KMS-11 (cell line): ENCODE data around the gene EFL1.

Experiments used
- H2AFZ ChIP-seq: fragments of 200-600 bp; sonication (generic); 2 replicates; pipeline ENCODE4 v1.6.1; 2016; ENCODE audit warnings: antibody characterized with exemption, mixed run types, low read depth
- H3K27ac ChIP-seq: fragments of 200-600 bp; sonication (generic); 2 replicates; pipeline ENCODE4 v1.6.1; 2016; ENCODE audit warnings: mild to moderate bottlenecking, mixed run types
- H3K27me3 ChIP-seq: fragments of 200-600 bp; sonication (generic); 2 replicates; pipeline ENCODE4 v1.6.1; 2017; ENCODE audit warnings: mild to moderate bottlenecking, low read depth, mixed run types, moderate library complexity; ENCODE audit not compliant: insufficient read depth
- H3K36me3 ChIP-seq: fragments of 200-600 bp; sonication (generic); 2 replicates; pipeline ENCODE4 v1.6.1; 2017; ENCODE audit warnings: mild to moderate bottlenecking, mixed run types; ENCODE audit not compliant: insufficient read depth
- H3K4me1 ChIP-seq: fragments of 200-600 bp; sonication (generic); 2 replicates; pipeline ENCODE4 v1.6.1; 2016; ENCODE audit warnings: mild to moderate bottlenecking, low read depth, mixed run types; ENCODE audit not compliant: poor library complexity, severe bottlenecking
- H3K4me2 ChIP-seq: fragments of 200-600 bp; sonication (generic); 2 replicates; pipeline ENCODE4 v1.7.0; 2016; ENCODE audit warnings: mild to moderate bottlenecking, mixed run types
- H3K4me3 ChIP-seq: fragments of 200-600 bp; sonication (generic); IDR thresholded peaks from 2 replicates; pipeline ENCODE4 v1.6.1; 2017; ENCODE audit warnings: low read depth, low read length, mixed read lengths; ENCODE audit not compliant: insufficient read depth
- H3K79me2 ChIP-seq: fragments of 200-600 bp; sonication (generic); 2 replicates; pipeline ENCODE4 v1.6.1; 2016; ENCODE audit warnings: low read depth, mixed run types; ENCODE audit not compliant: insufficient read depth
- H3K9ac ChIP-seq: fragments of 200-600 bp; sonication (generic); 2 replicates; pipeline ENCODE4 v1.6.1; 2016; ENCODE audit warnings: mild to moderate bottlenecking, mixed run types
- H4K20me1 ChIP-seq: fragments of 200-600 bp; sonication (generic); 2 replicates; pipeline ENCODE4 v1.6.1; 2016; ENCODE audit warnings: mild to moderate bottlenecking, mixed run types; ENCODE audit not compliant: insufficient read depth
- TF ChIP-seq, protein P1 (sequence below): fragments of 200-600 bp; sonication (generic); conservative IDR thresholded peaks from 2 replicates; pipeline ENCODE4 v1.6.1; 2017; ENCODE audit warnings: low read depth, mild to moderate bottlenecking, antibody characterized with exemption, low read length, moderate library complexity, mixed read lengths

EFL1 gene

DNA sequence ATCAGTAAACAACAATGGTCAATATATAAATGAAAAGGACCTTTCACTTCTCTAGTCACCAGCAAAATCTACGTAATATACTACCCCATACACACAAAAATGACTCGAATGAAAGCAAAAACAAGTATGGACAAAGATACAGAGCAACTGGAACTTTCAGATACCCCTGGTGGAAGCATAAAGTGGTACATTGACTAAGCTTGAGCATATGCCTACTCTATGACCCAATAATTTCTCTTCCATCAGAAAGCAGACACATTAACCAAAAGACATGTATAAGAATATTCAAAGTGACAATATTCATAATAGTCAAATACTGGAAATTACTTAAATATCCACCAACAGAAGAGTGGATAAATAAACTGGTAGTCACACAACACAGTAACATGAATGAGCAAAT, 86.0 kb downstream of the EFL1 start:
- Histone ChIP-seq H3K9ac (no peak overlapping the region), H3K4me3 (no peak overlapping the region), H3K36me3 (no peaks in the 10 kb centered on the region), H3K27me3 (no peaks in the 10 kb centered on the region), H3K4me2 (no peak overlapping the region), H3K27ac (no peak overlapping the region), H3K4me1 (peaks cover 11% of the 10 kb centered on the region), H3K79me2 (no peaks in the 10 kb centered on the region), H2AFZ (no peak overlapping the region), H4K20me1 (no peaks in the 10 kb centered on the region)
- TF ChIP-seq, protein P1, sequence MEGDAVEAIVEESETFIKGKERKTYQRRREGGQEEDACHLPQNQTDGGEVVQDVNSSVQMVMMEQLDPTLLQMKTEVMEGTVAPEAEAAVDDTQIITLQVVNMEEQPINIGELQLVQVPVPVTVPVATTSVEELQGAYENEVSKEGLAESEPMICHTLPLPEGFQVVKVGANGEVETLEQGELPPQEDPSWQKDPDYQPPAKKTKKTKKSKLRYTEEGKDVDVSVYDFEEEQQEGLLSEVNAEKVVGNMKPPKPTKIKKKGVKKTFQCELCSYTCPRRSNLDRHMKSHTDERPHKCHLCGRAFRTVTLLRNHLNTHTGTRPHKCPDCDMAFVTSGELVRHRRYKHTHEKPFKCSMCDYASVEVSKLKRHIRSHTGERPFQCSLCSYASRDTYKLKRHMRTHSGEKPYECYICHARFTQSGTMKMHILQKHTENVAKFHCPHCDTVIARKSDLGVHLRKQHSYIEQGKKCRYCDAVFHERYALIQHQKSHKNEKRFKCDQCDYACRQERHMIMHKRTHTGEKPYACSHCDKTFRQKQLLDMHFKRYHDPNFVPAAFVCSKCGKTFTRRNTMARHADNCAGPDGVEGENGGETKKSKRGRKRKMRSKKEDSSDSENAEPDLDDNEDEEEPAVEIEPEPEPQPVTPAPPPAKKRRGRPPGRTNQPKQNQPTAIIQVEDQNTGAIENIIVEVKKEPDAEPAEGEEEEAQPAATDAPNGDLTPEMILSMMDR: no peak

DNA sequence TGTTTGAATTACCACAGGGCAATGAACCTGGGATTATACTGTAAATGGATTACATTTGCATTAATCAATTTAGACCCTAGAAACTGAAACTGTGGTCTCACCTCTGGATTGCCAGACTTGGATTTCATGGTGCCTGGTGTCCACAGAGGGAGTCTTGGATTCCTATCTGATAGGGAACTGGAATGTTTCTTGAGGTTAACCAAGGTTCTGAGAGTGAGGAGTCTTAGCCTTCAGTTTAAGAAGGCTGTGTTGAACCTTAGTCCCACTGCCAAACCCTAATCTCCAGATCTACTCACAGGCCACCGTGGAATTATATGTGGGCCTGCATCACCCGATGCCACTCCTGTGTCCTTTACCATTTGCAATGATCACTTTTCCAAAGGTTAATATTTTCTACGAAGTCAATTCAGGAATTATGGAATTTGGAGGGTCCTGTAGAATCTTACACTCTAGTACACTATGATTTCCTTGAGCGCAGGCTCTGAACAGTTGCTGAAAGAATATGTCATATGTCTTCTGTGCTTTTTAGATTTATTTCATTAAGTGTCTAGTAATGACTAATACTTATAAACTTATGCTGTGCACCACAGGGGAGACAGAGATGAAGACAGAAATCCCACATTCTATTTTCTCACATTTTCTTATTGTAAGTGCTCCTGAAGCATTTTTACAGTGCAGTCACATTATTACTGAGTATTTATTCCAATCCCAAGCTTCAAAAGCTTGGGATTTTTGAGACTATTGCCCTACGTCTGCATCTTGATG, 87.9 kb downstream of the EFL1 start:
- Histone ChIP-seq H3K36me3 (no peaks in the 10 kb centered on the region), H3K4me3 (no peak overlapping the region), H3K4me1 (peaks cover 11% of the 10 kb centered on the region), H3K27me3 (no peaks in the 10 kb centered on the region), H2AFZ (no peak overlapping the region), H3K4me2 (no peak overlapping the region), H3K79me2 (no peaks in the 10 kb centered on the region), H3K27ac (no peak overlapping the region), H3K9ac (no peak overlapping the region), H4K20me1 (no peaks in the 10 kb centered on the region)
- TF ChIP-seq, protein P1: no peak

DNA sequence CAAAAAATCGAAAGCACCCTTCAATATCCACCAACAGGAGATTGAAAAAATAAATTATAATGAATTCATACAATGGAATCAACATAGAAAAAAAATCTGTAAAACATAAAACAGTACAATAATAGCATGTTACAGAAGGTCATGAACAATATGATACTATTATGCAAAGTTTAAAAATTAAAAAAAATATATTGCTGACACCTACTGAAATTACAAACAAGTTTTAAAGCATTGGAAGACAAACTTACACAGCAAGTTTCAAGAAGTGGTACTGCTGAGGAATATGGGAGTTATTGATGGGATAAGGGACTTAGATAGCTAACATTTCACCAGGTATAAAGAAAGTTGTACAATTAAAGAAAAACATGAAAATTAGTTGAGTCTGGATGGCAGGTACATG, 89.4 kb downstream of the EFL1 start:
- TF ChIP-seq, protein P1: no peak
- no peak overlapping the region for H3K4me3 ChIP-seq
- no peak overlapping the region for H3K27ac ChIP-seq
- no peak overlapping the region for H3K9ac ChIP-seq
- no peaks in the 10 kb centered on the region for H3K36me3 ChIP-seq
- H3K27me3 ChIP-seq: no peaks in the 10 kb centered on the region
- H3K79me2 ChIP-seq: no peaks in the 10 kb centered on the region
- no peak overlapping the region for H2AFZ ChIP-seq
- no peaks in the 10 kb centered on the region for H4K20me1 ChIP-seq
- H3K4me1 ChIP-seq: peaks cover 7% of the 10 kb centered on the region
- no peak overlapping the region for H3K4me2 ChIP-seq

DNA sequence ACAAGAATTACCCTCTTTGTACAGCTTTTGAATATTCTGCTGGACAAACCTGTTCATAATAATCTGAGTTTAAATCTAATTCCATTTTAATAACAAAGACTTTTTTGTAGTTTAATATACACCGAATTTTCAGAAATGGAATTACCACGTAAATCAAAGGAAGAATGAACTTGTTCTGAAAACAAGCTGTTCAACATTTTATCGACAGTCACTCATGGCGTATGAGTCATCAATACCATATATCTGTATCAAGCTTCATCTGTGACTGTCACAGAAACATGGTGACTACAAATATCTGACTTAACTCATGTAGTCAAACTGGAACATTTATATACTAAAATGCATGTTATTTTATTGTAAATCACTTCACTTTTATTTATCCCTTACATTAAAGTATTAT, 90.0 kb downstream of the EFL1 start:
- Histone ChIP-seq H3K4me2 (no peak overlapping the region), H3K4me3 (no peak overlapping the region), H2AFZ (no peak overlapping the region), H3K27me3 (no peaks in the 10 kb centered on the region), H3K9ac (no peak overlapping the region), H3K79me2 (no peaks in the 10 kb centered on the region), H3K36me3 (no peaks in the 10 kb centered on the region), H3K4me1 (peaks cover 3% of the 10 kb centered on the region), H3K27ac (no peak overlapping the region), H4K20me1 (no peaks in the 10 kb centered on the region)
- TF ChIP-seq, protein P1: no peak
